HFF-Myc (cell line): ENCODE results near the gene BSPRY.

ENCODE experiments used
- DNase-seq: peaks from one replicate; pipeline ENCODE4 v3.0.0-alpha.2; 2011; ENCODE audit warnings: low read depth; ENCODE audit errors: extremely low read depth
- H3K4me3 ChIP-seq: replicated peaks from 2 replicates; pipeline ENCODE4 v1.5.1; 2011; ENCODE audit warnings: low read depth, mild to moderate bottlenecking, control low read depth, low read length
- TF ChIP-seq, protein P1 (sequence below): IDR thresholded peaks from 2 replicates; pipeline ENCODE4 v1.5.1; 2012; ENCODE audit warnings: mild to moderate bottlenecking, low read depth, low read length, control low read depth; ENCODE audit errors: missing control alignments

The BSPRY gene

GRCh38 chr9:113381909-113382411 lies 32.6 kb downstream of the BSPRY start:
- TF ChIP-seq, protein P1, sequence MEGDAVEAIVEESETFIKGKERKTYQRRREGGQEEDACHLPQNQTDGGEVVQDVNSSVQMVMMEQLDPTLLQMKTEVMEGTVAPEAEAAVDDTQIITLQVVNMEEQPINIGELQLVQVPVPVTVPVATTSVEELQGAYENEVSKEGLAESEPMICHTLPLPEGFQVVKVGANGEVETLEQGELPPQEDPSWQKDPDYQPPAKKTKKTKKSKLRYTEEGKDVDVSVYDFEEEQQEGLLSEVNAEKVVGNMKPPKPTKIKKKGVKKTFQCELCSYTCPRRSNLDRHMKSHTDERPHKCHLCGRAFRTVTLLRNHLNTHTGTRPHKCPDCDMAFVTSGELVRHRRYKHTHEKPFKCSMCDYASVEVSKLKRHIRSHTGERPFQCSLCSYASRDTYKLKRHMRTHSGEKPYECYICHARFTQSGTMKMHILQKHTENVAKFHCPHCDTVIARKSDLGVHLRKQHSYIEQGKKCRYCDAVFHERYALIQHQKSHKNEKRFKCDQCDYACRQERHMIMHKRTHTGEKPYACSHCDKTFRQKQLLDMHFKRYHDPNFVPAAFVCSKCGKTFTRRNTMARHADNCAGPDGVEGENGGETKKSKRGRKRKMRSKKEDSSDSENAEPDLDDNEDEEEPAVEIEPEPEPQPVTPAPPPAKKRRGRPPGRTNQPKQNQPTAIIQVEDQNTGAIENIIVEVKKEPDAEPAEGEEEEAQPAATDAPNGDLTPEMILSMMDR = no peak
- DNase-seq = no peak
- H3K4me3 ChIP-seq = no peak overlapping the region

DNA sequence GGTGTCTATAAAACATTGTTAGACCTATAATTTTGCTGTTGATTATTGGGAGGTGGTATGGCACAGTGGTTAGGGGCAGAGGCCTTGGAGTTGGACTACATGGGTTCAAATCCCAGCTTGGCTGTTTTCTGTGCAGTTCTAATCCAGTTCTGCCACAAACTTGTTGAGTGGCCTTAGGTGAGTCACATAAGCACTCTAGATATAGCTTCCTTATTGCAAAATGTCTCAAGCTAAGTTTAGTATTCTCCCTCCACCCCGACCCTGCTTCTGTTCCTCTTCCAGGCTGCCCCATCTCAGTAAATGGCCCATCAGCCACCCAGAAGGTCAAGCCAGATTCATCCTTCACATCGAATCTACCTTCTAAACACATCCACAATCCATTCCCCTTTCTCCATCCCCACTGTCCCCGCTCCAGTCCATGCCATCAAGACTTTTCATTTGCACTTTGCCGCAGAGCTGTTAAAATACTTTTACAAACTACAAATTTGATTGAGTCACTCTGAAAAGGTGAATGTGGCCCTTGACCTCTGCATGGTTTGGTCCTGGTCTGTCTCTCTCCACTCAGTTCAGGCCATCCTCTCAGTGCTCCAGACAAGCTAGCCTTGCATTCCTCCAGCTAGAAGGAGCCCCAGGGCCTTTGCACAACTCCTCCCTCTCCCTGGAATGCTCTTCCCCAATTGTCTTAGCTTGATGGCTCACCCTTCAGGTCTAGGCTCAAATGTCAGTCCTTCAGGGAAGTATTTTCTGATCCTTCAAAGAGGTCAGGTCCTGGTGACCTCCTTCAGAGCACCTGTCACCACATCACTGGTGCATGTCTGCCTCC lies 37.4 kb downstream of the BSPRY start:
- H3K4me3 ChIP-seq = no peak overlapping the region
- TF ChIP-seq, protein P1 = no peak

GRCh38 chr9:113387560-113388230 lies 38.4 kb downstream of the BSPRY start:
- H3K4me3 ChIP-seq = no peak overlapping the region
- TF ChIP-seq, protein P1 = no peak
- DNase-seq = no peak

More for the DNA sequence above, 37.4 kb downstream of the BSPRY start:
- DNase-seq = no peak

DNA sequence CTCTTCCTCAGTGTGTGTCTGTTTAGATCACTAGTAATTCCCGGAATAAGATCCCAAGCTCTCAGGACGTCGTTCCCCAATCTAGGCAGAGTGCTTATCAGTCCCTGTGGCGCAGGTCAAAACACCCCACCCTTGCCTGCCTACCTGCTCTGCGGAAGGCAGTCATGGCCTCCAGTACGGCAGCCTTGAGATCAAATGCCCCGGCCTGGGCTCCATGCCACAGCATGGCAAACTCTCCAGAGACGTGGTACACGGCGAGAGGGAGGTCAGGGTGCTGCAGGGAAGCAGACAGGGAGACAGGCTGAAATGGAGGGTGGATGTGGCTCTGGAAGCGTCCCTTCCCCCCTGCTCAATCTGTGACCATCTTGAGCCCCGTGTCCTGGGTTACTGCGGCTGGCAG lies 39.5 kb downstream of the BSPRY start:
- TF ChIP-seq, protein P1 = no peak
- DNase-seq = no peak
- H3K4me3 ChIP-seq = no peak overlapping the region

DNA sequence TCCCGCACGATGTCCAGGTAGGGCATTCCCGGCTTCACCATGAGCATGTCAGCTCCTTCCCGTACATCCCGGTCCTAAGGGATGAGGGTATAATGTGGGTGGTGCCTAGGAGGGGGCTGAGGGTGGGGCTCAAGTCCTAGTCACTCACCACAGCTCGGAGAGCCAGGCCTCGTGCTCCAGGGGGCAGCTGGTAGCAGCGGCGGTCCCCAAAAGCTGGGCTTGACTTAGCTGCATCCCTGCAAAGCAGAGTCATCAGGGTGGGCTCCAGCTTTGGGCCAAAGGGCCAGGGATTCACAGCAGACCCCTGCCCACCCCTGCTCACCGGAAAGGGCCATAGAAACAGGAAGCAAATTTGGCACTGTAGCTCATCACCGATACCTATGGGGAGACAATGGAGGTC lies 40.1 kb downstream of the BSPRY start:
- no peak for DNase-seq
- TF ChIP-seq, protein P1 = no peak
- H3K4me3 ChIP-seq = no peak overlapping the region

DNA sequence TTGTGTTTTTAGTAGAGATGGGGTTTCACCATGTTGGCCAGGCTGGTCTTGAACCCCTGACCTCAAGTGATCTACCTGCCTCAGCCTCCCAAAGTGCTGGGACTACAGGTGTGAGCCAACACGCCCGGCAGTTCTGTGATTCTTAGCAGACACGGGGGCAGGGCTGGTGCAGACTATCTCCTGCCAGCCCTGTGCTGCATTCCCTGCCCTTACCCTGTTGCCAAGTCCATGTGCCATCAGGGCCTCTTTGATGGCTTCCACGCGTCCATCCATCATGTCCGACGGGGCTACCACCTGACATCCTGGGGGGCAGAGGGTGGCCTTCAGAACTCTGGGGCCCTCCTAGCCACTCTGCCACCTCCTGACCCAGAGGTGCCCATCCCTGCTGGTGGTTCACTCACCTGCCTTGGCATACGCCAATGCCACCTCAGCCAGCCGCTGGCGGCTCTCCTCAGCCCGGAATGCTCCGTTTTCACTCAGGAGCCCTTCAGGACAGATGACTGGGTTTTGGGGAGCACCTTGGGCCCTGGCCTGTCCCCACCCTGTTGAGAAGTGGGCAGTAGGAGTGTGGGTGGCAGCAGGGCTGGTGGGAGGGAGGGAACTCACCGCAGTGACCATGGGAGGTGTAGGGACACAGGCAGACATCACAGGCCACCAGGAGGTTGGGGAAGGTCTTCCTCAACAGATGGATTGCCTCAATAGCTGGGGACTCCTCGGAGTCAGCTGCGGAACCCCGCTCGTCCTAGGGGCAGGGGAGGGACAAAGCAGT lies 41.0 kb downstream of the BSPRY start:
- TF ChIP-seq, protein P1 = no peak
- no peak overlapping the region for H3K4me3 ChIP-seq
- no peak for DNase-seq
